DOHH2 (cell line): ENCODE measurements around the gene OPN4.

ENCODE experiments used
- EZH2phosphoT487 ChIP-seq: fragments of 200-600 bp; sonication (generic); IDR thresholded peaks from 2 replicates; pipeline ENCODE4 v1.6.1; 2017; ENCODE audit warnings: borderline replicate concordance, mild to moderate bottlenecking, antibody characterized with exemption, low read length, moderate library complexity, mixed read lengths
- TF ChIP-seq, protein P1 (sequence below): fragments of 200-600 bp; sonication (generic); IDR thresholded peaks from one replicate; pipeline ENCODE4 v1.5.1; 2014; ENCODE audit warnings: antibody characterized with exemption, mild to moderate bottlenecking, low read depth, low read length; ENCODE audit not compliant: poor library complexity, severe bottlenecking

DNA sequence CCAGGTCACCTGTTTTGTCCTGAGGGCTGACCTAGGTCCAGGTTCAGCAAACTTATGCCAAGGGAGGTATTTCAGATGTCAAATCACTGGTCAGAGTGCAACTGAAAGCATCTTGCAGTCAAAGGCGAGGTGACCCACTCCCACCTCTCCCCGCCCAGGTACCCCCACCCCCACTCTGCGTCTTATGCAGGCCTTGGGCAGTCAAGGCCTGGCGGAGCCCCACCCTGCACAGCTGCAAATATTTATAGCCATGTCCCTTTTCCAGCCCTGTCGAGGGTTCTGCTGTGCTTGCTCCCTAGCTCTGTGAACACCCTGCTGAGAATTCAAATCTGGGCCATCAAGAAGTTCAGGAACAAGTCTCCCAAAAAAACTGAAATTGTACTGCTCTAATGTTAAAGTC, 61.5 kb downstream of the OPN4 start:
- TF ChIP-seq, protein P1, sequence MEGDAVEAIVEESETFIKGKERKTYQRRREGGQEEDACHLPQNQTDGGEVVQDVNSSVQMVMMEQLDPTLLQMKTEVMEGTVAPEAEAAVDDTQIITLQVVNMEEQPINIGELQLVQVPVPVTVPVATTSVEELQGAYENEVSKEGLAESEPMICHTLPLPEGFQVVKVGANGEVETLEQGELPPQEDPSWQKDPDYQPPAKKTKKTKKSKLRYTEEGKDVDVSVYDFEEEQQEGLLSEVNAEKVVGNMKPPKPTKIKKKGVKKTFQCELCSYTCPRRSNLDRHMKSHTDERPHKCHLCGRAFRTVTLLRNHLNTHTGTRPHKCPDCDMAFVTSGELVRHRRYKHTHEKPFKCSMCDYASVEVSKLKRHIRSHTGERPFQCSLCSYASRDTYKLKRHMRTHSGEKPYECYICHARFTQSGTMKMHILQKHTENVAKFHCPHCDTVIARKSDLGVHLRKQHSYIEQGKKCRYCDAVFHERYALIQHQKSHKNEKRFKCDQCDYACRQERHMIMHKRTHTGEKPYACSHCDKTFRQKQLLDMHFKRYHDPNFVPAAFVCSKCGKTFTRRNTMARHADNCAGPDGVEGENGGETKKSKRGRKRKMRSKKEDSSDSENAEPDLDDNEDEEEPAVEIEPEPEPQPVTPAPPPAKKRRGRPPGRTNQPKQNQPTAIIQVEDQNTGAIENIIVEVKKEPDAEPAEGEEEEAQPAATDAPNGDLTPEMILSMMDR = no peak
- no peak for TF ChIP-seq EZH2phosphoT487
